ENCODE data around the gene CANT1. TPM values are rescaled to one million over a fixed set of nuclear protein-coding genes. Genes with fewer than 3 reads are reported as not detected.

The CANT1 gene
- total RNA-seq, 4 donors from 2014 or later = 56.9 to 125 (median 80.0) TPM

GRCh38 chr17:79000396-79001189 lies 9.0 kb downstream of the CANT1 start:
- TF ChIP-seq, protein P1, sequence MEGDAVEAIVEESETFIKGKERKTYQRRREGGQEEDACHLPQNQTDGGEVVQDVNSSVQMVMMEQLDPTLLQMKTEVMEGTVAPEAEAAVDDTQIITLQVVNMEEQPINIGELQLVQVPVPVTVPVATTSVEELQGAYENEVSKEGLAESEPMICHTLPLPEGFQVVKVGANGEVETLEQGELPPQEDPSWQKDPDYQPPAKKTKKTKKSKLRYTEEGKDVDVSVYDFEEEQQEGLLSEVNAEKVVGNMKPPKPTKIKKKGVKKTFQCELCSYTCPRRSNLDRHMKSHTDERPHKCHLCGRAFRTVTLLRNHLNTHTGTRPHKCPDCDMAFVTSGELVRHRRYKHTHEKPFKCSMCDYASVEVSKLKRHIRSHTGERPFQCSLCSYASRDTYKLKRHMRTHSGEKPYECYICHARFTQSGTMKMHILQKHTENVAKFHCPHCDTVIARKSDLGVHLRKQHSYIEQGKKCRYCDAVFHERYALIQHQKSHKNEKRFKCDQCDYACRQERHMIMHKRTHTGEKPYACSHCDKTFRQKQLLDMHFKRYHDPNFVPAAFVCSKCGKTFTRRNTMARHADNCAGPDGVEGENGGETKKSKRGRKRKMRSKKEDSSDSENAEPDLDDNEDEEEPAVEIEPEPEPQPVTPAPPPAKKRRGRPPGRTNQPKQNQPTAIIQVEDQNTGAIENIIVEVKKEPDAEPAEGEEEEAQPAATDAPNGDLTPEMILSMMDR (IDR thresholded peaks at IDR 0.05) = no peak
- no peak for TF ChIP-seq POLR2A (IDR thresholded peaks at IDR 0.05)
- Histone ChIP-seq H3K4me3 (no peak overlapping the region), H3K27me3 (no peaks in the 10 kb centered on the region), H3K27ac (peak overlapping the region in 2 of 4 donors; percentile 46 to 48), H3K4me1 (peaks cover 0 to 69% (median 2%) of the 10 kb centered on the region in 4 donors), H3K9me3 (no peaks in the 10 kb centered on the region), H3K36me3 (peaks cover 0 to 23% (median 0%) of the 10 kb centered on the region in 3 donors)
- peak in 1 of 3 donors; percentile 42 for DNase-seq

- H3K4me1 ChIP-seq = peaks cover 0 to 69% (median 0%) of the 10 kb centered on the region in 4 donors
- peaks cover 0 to 23% (median 0%) of the 10 kb centered on the region in 3 donors for H3K36me3 ChIP-seq
- peak in 1 of 3 donors; percentile 30 for DNase-seq
- H3K27ac ChIP-seq = peak overlapping the region in 2 of 4 donors; percentile 46 to 48
- no peaks in the 10 kb centered on the region for H3K27me3 ChIP-seq
- TF ChIP-seq POLR2A (IDR thresholded peaks at IDR 0.05) = no peak
- TF ChIP-seq, protein P1 (IDR thresholded peaks at IDR 0.05) = no peak
- no peaks in the 10 kb centered on the region for H3K9me3 ChIP-seq
- H3K4me3 ChIP-seq = no peak overlapping the region
These were observed 9.6 kb downstream of the CANT1 start for GRCh38 chr17:78999947-79000395.

- peaks cover 0 to 29% (median 0%) of the 10 kb centered on the region in 3 donors for H3K36me3 ChIP-seq
- TF ChIP-seq, protein P1 (IDR thresholded peaks at IDR 0.05) = no peak
- TF ChIP-seq POLR2A (IDR thresholded peaks at IDR 0.05) = no peak
- H3K9me3 ChIP-seq = no peaks in the 10 kb centered on the region
- H3K4me3 ChIP-seq = no peak overlapping the region
- H3K4me1 ChIP-seq = peaks cover 0 to 72% (median 0%) of the 10 kb centered on the region in 4 donors
- peak in 1 of 3 donors; percentile 35 for DNase-seq
- H3K27ac ChIP-seq = peak overlapping the region in 3 of 4 donors; percentile 60 to 84 (median 80)
- no peaks in the 10 kb centered on the region for H3K27me3 ChIP-seq
These were observed 10.4 kb downstream of the CANT1 start for GRCh38 chr17:78999056-78999768.

DNA sequence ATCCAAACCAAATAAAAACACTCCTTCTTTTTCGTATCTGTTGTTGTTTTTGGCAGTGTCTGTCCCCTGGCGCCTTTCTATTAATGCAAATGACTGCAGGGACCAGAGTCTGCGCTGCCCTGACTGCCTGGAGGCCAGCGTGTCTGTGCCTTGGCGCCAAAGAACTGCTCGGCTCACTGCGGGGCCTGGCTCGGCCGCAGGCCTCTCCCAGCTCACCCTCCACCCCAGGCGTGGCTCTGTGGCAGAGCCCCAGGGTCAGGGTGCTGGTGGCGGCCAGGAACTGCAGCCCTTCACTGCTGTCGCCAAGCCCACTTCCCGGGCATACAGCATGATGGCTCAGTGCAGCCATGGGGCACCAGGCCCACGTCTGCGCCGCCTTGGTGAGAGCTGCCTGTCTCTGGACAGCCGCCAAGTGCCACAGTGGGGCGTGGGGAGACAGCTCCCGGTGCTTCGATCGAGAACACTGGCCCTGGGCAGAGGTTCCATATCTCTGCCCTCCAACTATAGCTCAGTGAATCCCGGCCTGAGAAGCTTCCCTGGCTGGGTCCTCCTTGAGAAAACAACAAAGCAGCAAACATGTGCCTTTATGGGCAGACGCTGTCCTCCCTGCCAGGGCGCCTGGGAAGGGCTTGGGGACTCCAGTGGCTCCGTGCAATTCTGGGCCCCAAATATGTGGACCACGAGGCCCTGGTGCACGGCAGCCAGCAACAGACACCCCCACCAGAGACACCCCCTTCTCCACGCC lies 11.1 kb downstream of the CANT1 start:
- DNase-seq = peak in 2 of 3 donors; percentile 84 to 93
- H3K4me1 ChIP-seq = peaks cover 0 to 77% (median 0%) of the 10 kb centered on the region in 4 donors
- peaks cover 0 to 36% (median 3%) of the 10 kb centered on the region in 3 donors for H3K36me3 ChIP-seq
- H3K9me3 ChIP-seq = no peaks in the 10 kb centered on the region
- H3K4me3 ChIP-seq = peak overlapping the region in 1 of 4 donors; percentile 12
- no peak for TF ChIP-seq POLR2A (IDR thresholded peaks at IDR 0.05)
- TF ChIP-seq, protein P1 (IDR thresholded peaks at IDR 0.05) = peak in 3 of 6 experiments; percentile 47 to 54 (median 48)
- H3K27ac ChIP-seq = peak overlapping the region in 3 of 4 donors; percentile 60 to 84 (median 80)
- no peaks in the 10 kb centered on the region for H3K27me3 ChIP-seq

- Histone ChIP-seq H3K27me3 (no peaks in the 10 kb centered on the region), H3K27ac (peak overlapping the region in 3 of 4 donors; percentile 70 to 84 (median 80)), H3K9me3 (no peaks in the 10 kb centered on the region), H3K36me3 (peaks cover 0 to 39% (median 6%) of the 10 kb centered on the region in 3 donors), H3K4me1 (peaks cover 0 to 81% (median 0%) of the 10 kb centered on the region in 4 donors), H3K4me3 (no peak overlapping the region)
- DNase-seq = peak in 2 of 3 donors; percentile 41 to 54
- TF ChIP-seq POLR2A (IDR thresholded peaks at IDR 0.05) = no peak
- TF ChIP-seq, protein P1 (IDR thresholded peaks at IDR 0.05) = no peak
These were observed 11.7 kb downstream of the CANT1 start for GRCh38 chr17:78997881-78998280.
